ENCODE measurements around the gene ZNF226. TPM values are rescaled to one million over a fixed set of nuclear protein-coding genes. Genes with fewer than 3 reads are reported as not detected.

ZNF226 gene
- polyA plus RNA-seq, 2 of the 4 experiments (the other 2 are of a cell fraction): 26.8 to 53.2 TPM

DNA sequence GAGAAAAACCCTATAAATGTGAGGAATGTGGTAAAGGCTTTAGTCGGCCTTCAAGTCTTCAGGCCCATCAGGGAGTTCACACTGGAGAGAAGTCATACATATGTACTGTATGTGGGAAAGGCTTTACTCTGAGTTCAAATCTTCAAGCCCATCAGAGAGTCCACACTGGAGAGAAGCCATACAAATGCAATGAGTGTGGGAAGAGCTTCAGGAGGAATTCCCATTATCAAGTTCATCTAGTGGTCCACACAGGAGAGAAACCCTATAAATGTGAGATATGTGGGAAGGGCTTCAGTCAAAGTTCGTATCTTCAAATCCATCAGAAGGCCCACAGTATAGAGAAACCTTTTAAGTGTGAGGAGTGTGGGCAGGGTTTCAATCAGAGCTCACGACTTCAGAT, 11.7 kb downstream of the ZNF226 start:
- TF ChIP-seq, protein P1, sequence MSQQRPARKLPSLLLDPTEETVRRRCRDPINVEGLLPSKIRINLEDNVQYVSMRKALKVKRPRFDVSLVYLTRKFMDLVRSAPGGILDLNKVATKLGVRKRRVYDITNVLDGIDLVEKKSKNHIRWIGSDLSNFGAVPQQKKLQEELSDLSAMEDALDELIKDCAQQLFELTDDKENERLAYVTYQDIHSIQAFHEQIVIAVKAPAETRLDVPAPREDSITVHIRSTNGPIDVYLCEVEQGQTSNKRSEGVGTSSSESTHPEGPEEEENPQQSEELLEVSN (IDR thresholded peaks at IDR 0.05; ENCODE audit: borderline replicate concordance, low read depth): no peak
- TF ChIP-seq MAFK (IDR thresholded peaks at IDR 0.05; ENCODE audit: partially characterized antibody) (no peak), ZSCAN20 (CRISPR knock-in tag; IDR thresholded peaks at IDR 0.05) (no peak), RARB (CRISPR knock-in tag; IDR thresholded peaks at IDR 0.05) (no peak), TP53 (CRISPR knock-in tag; IDR thresholded peaks at IDR 0.05) (no peak), CBX2 (IDR thresholded peaks at IDR 0.05; ENCODE audit: borderline replicate concordance, low read depth) (no peak), ESRRA (IDR thresholded peaks at IDR 0.05; ENCODE audit: borderline replicate concordance, low read length) (no peak), ZNF302 (CRISPR knock-in tag; IDR thresholded peaks at IDR 0.05) (no peak), POLR2A (IDR thresholded peaks at IDR 0.05; ENCODE audit: low read length) (no peak)
- TF ChIP-seq, protein P2, sequence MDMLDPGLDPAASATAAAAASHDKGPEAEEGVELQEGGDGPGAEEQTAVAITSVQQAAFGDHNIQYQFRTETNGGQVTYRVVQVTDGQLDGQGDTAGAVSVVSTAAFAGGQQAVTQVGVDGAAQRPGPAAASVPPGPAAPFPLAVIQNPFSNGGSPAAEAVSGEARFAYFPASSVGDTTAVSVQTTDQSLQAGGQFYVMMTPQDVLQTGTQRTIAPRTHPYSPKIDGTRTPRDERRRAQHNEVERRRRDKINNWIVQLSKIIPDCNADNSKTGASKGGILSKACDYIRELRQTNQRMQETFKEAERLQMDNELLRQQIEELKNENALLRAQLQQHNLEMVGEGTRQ (IDR thresholded peaks at IDR 0.05): no peak
- TF ChIP-seq, protein P3, sequence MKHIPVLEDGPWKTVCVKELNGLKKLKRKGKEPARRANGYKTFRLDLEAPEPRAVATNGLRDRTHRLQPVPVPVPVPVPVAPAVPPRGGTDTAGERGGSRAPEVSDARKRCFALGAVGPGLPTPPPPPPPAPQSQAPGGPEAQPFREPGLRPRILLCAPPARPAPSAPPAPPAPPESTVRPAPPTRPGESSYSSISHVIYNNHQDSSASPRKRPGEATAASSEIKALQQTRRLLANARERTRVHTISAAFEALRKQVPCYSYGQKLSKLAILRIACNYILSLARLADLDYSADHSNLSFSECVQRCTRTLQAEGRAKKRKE (CRISPR knock-in tag; IDR thresholded peaks at IDR 0.05; ENCODE audit: low read depth): no peak
- TF ChIP-seq, protein P4, sequence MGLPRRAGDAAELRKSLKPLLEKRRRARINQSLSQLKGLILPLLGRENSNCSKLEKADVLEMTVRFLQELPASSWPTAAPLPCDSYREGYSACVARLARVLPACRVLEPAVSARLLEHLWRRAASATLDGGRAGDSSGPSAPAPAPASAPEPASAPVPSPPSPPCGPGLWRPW (IDR thresholded peaks at IDR 0.05): no peak
- TF ChIP-seq, protein P5, sequence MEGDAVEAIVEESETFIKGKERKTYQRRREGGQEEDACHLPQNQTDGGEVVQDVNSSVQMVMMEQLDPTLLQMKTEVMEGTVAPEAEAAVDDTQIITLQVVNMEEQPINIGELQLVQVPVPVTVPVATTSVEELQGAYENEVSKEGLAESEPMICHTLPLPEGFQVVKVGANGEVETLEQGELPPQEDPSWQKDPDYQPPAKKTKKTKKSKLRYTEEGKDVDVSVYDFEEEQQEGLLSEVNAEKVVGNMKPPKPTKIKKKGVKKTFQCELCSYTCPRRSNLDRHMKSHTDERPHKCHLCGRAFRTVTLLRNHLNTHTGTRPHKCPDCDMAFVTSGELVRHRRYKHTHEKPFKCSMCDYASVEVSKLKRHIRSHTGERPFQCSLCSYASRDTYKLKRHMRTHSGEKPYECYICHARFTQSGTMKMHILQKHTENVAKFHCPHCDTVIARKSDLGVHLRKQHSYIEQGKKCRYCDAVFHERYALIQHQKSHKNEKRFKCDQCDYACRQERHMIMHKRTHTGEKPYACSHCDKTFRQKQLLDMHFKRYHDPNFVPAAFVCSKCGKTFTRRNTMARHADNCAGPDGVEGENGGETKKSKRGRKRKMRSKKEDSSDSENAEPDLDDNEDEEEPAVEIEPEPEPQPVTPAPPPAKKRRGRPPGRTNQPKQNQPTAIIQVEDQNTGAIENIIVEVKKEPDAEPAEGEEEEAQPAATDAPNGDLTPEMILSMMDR (IDR thresholded peaks at IDR 0.05): no peak
- no peaks in the 10 kb centered on the region for H3K4me1 ChIP-seq
- ChIA-PET CTCF (interaction anchor here (0.5 kb wide), 1 partner anchor 432 kb away, joined by 4 read pairs; no protein-coding TSS in a partner anchor), POLR2A (interaction anchor here (0.7 to 1.2 kb wide), 2 partner anchors 12 to 36 kb away, joined by 3 to 4 read pairs; partner anchors contain the start of genes ZNF226 and ZNF227)
- ATAC-seq: peak in 1 of 2 experiments; percentile 54; a peak in 3 of 6 replicates
- 97% methylated on average over 3 of the region's 3 CpGs for WGBS (ENCODE audit: missing lambda C conversion rate)
- H3K4me3 ChIP-seq: no peak overlapping the region
- peaks cover 100% of the 10 kb centered on the region for H3K9me3 ChIP-seq
- FAIRE-seq: no peak
- no peak overlapping the region for H3K27ac ChIP-seq
- DNase-seq (ENCODE audit: low read depth in 1 of 2, low spot score in 1 of 2): peak in 1 of 2 experiments; percentile 38
- no peak overlapping the region for H3K4me2 ChIP-seq

DNA sequence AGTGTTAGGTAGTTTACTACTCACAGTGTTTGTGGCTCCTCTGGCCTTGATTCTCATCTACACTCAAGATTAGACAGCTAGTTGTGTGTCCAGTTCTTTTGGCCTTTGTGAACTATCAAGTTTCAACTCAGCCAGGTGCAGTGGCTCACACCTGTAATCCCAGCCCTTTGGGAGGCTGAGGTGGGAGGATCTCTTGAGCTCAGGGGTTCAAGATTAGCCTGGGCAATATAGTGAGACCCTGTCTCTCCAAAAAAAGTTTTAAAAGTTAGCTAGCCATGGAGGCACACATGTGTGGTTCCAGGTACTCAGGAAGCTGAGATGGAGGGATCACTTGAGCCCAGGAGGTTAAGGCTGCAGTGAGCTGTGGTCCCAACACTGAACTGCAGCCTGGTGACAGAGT, 16.1 kb downstream of the ZNF226 start:
- H3K4me1 ChIP-seq: no peaks in the 10 kb centered on the region
- no peak overlapping the region for H3K27ac ChIP-seq
- TF ChIP-seq EHF (CRISPR knock-in tag; IDR thresholded peaks at IDR 0.05) (no peak), PHF8 (IDR thresholded peaks at IDR 0.05; ENCODE audit: borderline replicate concordance, low read depth) (no peak), JUNB (IDR thresholded peaks at IDR 0.05) (no peak), HOXB5 (CRISPR knock-in tag; IDR thresholded peaks at IDR 0.05) (no peak), HOXB13 (CRISPR knock-in tag; IDR thresholded peaks at IDR 0.05; ENCODE audit: low read depth) (no peak), SMC3 (IDR thresholded peaks at IDR 0.05) (no peak), TP53 (CRISPR knock-in tag; IDR thresholded peaks at IDR 0.05) (no peak), NPAS2 (CRISPR knock-in tag; IDR thresholded peaks at IDR 0.05; ENCODE audit: borderline replicate concordance) (no peak), FOSB (CRISPR knock-in tag; IDR thresholded peaks at IDR 0.05) (no peak), NR3C1 (IDR thresholded peaks at IDR 0.05) (no peak), MAFK (IDR thresholded peaks at IDR 0.05; ENCODE audit: partially characterized antibody) (no peak), ZNF302 (CRISPR knock-in tag; IDR thresholded peaks at IDR 0.05) (no peak)
- TF ChIP-seq, protein P3 (CRISPR knock-in tag; IDR thresholded peaks at IDR 0.05; ENCODE audit: low read depth): no peak
- TF ChIP-seq, protein P6, sequence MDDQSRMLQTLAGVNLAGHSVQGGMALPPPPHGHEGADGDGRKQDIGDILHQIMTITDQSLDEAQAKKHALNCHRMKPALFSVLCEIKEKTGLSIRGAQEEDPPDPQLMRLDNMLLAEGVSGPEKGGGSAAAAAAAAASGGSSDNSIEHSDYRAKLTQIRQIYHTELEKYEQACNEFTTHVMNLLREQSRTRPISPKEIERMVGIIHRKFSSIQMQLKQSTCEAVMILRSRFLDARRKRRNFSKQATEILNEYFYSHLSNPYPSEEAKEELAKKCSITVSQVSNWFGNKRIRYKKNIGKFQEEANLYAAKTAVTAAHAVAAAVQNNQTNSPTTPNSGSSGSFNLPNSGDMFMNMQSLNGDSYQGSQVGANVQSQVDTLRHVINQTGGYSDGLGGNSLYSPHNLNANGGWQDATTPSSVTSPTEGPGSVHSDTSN (IDR thresholded peaks at IDR 0.05): no peak
- TF ChIP-seq, protein P7, sequence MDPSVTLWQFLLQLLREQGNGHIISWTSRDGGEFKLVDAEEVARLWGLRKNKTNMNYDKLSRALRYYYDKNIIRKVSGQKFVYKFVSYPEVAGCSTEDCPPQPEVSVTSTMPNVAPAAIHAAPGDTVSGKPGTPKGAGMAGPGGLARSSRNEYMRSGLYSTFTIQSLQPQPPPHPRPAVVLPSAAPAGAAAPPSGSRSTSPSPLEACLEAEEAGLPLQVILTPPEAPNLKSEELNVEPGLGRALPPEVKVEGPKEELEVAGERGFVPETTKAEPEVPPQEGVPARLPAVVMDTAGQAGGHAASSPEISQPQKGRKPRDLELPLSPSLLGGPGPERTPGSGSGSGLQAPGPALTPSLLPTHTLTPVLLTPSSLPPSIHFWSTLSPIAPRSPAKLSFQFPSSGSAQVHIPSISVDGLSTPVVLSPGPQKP (IDR thresholded peaks at IDR 0.05; ENCODE audit: low read depth, low read length): no peak
- TF ChIP-seq, protein P2 (IDR thresholded peaks at IDR 0.05): no peak
- peaks cover 82% of the 10 kb centered on the region for H3K9me3 ChIP-seq
- POLR2A ChIA-PET: interaction anchor here (1.3 kb wide), 1 partner anchor 26 kb away, joined by 7 read pairs; no protein-coding TSS in a partner anchor
- FAIRE-seq: no peak
- no peak overlapping the region for H3K4me2 ChIP-seq
- DNase-seq (ENCODE audit: low read depth in 1 of 2, low spot score in 1 of 2): no peak
- H3K4me3 ChIP-seq: no peak overlapping the region
- CTCF ChIA-PET: no interaction called here
- no peak for ATAC-seq

Data from A549 (cell line).